Skeletal muscle cell (primary cell): ENCODE measurements around the gene CDON.
"Not testable (repeated sequence)": the region's sequence is repeated elsewhere in the genome, so short reads cannot be mapped to it uniquely, and the experiment has no call there.

Experiments used
- DNase-seq: peaks from one replicate; pipeline ENCODE4 v3.0.0-alpha.2; 2010; ENCODE audit warnings: low read depth
- H3K4me3 ChIP-seq: 2 replicates; pipeline ENCODE4 v1.5.1; 2011; ENCODE audit warnings: low read depth, mild to moderate bottlenecking, control low read depth, low read length, moderate library complexity

Gene CDON

GRCh38 chr11:125935056-125935455 is 127.6 kb downstream of the CDON start:
- no peak for DNase-seq
- H3K4me3 ChIP-seq: no peak overlapping the region

- H3K4me3 ChIP-seq: no peak overlapping the region
- no peak for DNase-seq
These were observed 128.2 kb downstream of the CDON start for GRCh38 chr11:125934473-125934872.

- H3K4me3 ChIP-seq: no peak overlapping the region
- DNase-seq: no peak
These were observed 129.4 kb downstream of the CDON start for GRCh38 chr11:125933030-125933813.

- no peak overlapping the region for H3K4me3 ChIP-seq
- no peak for DNase-seq
These were observed 130.4 kb downstream of the CDON start for GRCh38 chr11:125932301-125932700.

- no peak overlapping the region for H3K4me3 ChIP-seq
- DNase-seq: no peak
These were observed 131.0 kb downstream of the CDON start for GRCh38 chr11:125931668-125932067.

- no peak overlapping the region for H3K4me3 ChIP-seq
- no peak for DNase-seq
These were observed 131.6 kb downstream of the CDON start for GRCh38 chr11:125931116-125931515.

GRCh38 chr11:125930076-125930450 is 132.6 kb downstream of the CDON start:
- no peak for DNase-seq

GRCh38 chr11:125929445-125930075 is 133.1 kb downstream of the CDON start:
- no peak for DNase-seq
- no peak overlapping the region for H3K4me3 ChIP-seq

More at GRCh38 chr11:125930076-125930450, 132.6 kb downstream of the CDON start:
- no peak overlapping the region for H3K4me3 ChIP-seq

GRCh38 chr11:125926682-125927081 is 136.0 kb downstream of the CDON start:
- no peak for DNase-seq
- no peak overlapping the region for H3K4me3 ChIP-seq

- no peak for DNase-seq
These were observed 136.9 kb downstream of the CDON start for GRCh38 chr11:125925804-125926203.

GRCh38 chr11:125925247-125925740 is 137.4 kb downstream of the CDON start:
- DNase-seq: no peak
- no peak overlapping the region for H3K4me3 ChIP-seq

More at GRCh38 chr11:125925804-125926203, 136.9 kb downstream of the CDON start:
- H3K4me3 ChIP-seq: no peak overlapping the region

GRCh38 chr11:125924384-125925007 is 138.2 kb downstream of the CDON start:
- DNase-seq: no peak
- H3K4me3 ChIP-seq: no peak overlapping the region

GRCh38 chr11:125923633-125924032 is 139.0 kb downstream of the CDON start:
- no peak overlapping the region for H3K4me3 ChIP-seq
- DNase-seq: no peak

- DNase-seq: peak; percentile 18
- no peak overlapping the region for H3K4me3 ChIP-seq
These were observed 139.6 kb downstream of the CDON start for GRCh38 chr11:125923012-125923579.

- no peak overlapping the region for H3K4me3 ChIP-seq
- DNase-seq: no peak
These were observed 140.5 kb downstream of the CDON start for GRCh38 chr11:125922156-125922555.

- no peak overlapping the region for H3K4me3 ChIP-seq
- no peak for DNase-seq
These were observed 141.6 kb downstream of the CDON start for GRCh38 chr11:125921042-125921441.

GRCh38 chr11:125918140-125918840 is 144.4 kb downstream of the CDON start:
- no peak overlapping the region for H3K4me3 ChIP-seq
- no peak for DNase-seq

GRCh38 chr11:125916683-125917347 is 145.9 kb downstream of the CDON start:
- H3K4me3 ChIP-seq: no peak overlapping the region
- no peak for DNase-seq

- H3K4me3 ChIP-seq, DNase-seq: not testable (repeated sequence)
These were observed 148.1 kb downstream of the CDON start for GRCh38 chr11:125914601-125915000.
